Measurements from ENCODE around the gene CIPC. TPM values are rescaled to one million over a fixed set of nuclear protein-coding genes. Genes with fewer than 3 reads are reported as not detected.

The CIPC gene
- total and polyA plus RNA-seq, 2 of the 13 experiments (the other 11 are each of a cell fraction or from before 2014, with no cell fraction given) = 7.6 to 13.9 TPM

DNA sequence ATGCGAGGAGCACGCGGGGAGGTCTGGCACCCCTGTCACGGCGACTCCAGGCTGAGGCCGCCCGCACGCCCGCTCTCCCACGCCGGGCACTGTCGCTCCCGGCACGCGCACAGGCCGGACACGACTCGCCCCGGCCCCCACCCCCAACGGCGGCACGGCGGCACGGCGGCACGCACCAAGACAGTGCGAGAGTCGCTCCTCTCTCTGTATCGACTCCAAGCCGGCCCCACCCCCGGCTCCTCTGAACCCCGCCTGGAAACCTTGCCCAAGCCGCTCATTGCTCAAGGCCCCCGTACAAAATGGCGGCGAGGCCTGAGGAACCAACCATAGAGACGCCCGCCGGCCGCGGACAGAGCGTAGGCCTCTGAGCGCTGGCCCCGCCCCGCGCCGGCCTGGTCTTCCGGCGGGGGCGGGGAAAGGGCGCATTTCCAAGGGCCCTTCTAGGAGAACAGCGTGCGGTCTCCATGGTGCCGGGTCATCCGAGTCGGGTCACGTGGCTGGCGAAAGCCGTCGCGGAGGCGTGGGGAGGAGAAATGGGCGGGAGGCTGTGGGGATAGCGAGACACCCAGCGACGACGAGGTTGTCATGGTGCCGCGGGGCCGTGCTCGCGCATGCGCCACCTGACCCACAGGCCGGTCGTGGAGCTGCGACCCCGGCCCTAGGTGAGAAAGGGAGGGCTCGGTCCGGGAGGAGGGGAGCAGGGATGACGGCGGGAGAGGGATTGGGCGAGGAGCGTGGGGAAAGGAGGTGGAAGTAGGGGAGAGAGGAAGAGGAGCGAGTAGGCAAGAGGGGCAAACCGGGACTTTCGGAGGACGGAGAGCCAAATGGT is at the start of gene CIPC (continued):
- TF ChIP-seq, protein P1, sequence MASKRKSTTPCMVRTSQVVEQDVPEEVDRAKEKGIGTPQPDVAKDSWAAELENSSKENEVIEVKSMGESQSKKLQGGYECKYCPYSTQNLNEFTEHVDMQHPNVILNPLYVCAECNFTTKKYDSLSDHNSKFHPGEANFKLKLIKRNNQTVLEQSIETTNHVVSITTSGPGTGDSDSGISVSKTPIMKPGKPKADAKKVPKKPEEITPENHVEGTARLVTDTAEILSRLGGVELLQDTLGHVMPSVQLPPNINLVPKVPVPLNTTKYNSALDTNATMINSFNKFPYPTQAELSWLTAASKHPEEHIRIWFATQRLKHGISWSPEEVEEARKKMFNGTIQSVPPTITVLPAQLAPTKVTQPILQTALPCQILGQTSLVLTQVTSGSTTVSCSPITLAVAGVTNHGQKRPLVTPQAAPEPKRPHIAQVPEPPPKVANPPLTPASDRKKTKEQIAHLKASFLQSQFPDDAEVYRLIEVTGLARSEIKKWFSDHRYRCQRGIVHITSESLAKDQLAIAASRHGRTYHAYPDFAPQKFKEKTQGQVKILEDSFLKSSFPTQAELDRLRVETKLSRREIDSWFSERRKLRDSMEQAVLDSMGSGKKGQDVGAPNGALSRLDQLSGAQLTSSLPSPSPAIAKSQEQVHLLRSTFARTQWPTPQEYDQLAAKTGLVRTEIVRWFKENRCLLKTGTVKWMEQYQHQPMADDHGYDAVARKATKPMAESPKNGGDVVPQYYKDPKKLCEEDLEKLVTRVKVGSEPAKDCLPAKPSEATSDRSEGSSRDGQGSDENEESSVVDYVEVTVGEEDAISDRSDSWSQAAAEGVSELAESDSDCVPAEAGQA (IDR thresholded peaks at IDR 0.05; ENCODE audit: low read depth) = peak; percentile 87
- TF ChIP-seq, protein P1 (CRISPR knock-in tag; IDR thresholded peaks at IDR 0.05; ENCODE audit: borderline replicate concordance) = no peak
- TF ChIP-seq ELF3 (CRISPR knock-in tag; IDR thresholded peaks at IDR 0.05) (peak; percentile 64), JUND (CRISPR knock-in tag; IDR thresholded peaks at IDR 0.05) (no peak), ERF (CRISPR knock-in tag; IDR thresholded peaks at IDR 0.05) (peak; percentile 46; the same call in 1 of the 2 replicates), NCOR1 (IDR thresholded peaks at IDR 0.05; ENCODE audit: borderline replicate concordance, low read length) (peak; percentile 17; the same call in 1 of the 2 replicates), ZNF431 (CRISPR knock-in tag; IDR thresholded peaks at IDR 0.05; ENCODE audit: borderline replicate concordance, low read depth) (no peak), SNAPC2 (CRISPR knock-in tag; IDR thresholded peaks at IDR 0.05) (0 out of 2 replicates have a peak, but pooled peaks have one; percentile 12), JARID2 (CRISPR knock-in tag; IDR thresholded peaks at IDR 0.05; ENCODE audit: insufficient replicate concordance) (no peak), IKZF4 (CRISPR knock-in tag; IDR thresholded peaks at IDR 0.05; ENCODE audit: borderline replicate concordance, low read depth, not compliant biosample characterization) (peak; percentile 49), ZSCAN12 (CRISPR knock-in tag; IDR thresholded peaks at IDR 0.05) (no peak), ZNF263 (CRISPR knock-in tag; IDR thresholded peaks at IDR 0.05) (peak; percentile 99)
- TF ChIP-seq, protein P2, sequence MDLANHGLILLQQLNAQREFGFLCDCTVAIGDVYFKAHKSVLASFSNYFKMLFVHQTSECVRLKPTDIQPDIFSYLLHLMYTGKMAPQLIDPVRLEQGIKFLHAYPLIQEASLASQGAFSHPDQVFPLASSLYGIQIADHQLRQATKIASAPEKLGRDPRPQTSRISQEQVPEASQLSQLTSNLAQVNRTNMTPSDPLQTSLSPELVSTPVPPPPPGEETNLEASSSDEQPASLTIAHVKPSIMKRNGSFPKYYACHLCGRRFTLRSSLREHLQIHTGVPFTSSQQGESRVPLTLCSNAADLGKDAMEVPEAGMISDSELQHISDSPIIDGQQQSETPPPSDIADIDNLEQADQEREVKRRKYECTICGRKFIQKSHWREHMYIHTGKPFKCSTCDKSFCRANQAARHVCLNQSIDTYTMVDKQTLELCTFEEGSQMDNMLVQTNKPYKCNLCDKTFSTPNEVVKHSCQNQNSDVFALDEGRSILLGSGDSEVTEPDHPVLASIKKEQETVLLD (CRISPR knock-in tag; IDR thresholded peaks at IDR 0.05; ENCODE audit: low read depth) = peak; percentile 88
- TF ChIP-seq, protein P3, sequence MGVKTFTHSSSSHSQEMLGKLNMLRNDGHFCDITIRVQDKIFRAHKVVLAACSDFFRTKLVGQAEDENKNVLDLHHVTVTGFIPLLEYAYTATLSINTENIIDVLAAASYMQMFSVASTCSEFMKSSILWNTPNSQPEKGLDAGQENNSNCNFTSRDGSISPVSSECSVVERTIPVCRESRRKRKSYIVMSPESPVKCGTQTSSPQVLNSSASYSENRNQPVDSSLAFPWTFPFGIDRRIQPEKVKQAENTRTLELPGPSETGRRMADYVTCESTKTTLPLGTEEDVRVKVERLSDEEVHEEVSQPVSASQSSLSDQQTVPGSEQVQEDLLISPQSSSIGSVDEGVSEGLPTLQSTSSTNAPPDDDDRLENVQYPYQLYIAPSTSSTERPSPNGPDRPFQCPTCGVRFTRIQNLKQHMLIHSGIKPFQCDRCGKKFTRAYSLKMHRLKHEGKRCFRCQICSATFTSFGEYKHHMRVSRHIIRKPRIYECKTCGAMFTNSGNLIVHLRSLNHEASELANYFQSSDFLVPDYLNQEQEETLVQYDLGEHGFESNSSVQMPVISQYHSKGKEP (CRISPR knock-in tag; IDR thresholded peaks at IDR 0.05) = no peak
- TF ChIP-seq, protein P4, sequence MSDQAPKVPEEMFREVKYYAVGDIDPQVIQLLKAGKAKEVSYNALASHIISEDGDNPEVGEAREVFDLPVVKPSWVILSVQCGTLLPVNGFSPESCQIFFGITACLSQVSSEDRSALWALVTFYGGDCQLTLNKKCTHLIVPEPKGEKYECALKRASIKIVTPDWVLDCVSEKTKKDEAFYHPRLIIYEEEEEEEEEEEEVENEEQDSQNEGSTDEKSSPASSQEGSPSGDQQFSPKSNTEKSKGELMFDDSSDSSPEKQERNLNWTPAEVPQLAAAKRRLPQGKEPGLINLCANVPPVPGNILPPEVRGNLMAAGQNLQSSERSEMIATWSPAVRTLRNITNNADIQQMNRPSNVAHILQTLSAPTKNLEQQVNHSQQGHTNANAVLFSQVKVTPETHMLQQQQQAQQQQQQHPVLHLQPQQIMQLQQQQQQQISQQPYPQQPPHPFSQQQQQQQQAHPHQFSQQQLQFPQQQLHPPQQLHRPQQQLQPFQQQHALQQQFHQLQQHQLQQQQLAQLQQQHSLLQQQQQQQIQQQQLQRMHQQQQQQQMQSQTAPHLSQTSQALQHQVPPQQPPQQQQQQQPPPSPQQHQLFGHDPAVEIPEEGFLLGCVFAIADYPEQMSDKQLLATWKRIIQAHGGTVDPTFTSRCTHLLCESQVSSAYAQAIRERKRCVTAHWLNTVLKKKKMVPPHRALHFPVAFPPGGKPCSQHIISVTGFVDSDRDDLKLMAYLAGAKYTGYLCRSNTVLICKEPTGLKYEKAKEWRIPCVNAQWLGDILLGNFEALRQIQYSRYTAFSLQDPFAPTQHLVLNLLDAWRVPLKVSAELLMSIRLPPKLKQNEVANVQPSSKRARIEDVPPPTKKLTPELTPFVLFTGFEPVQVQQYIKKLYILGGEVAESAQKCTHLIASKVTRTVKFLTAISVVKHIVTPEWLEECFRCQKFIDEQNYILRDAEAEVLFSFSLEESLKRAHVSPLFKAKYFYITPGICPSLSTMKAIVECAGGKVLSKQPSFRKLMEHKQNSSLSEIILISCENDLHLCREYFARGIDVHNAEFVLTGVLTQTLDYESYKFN (CRISPR knock-in tag; conservative IDR thresholded peaks at IDR 0.05) = peak; percentile 74
